Mesenchymal stem cell (in vitro differentiated cells and primary cell): Measurements from ENCODE around the gene FCHSD1.

Source experiments
- DNase-seq: peaks from one replicate; pipeline ENCODE4 v3.0.0-alpha.2; 2013
- H2AFZ ChIP-seq: one replicate; pipeline ENCODE4 v1.6.1; 2013; ENCODE audit warnings: low read depth, mild to moderate bottlenecking, control low read depth, inconsistent platforms, low read length, moderate library complexity
- H2AK5ac ChIP-seq: 2 replicates; pipeline ENCODE4 v1.6.1; 2013; ENCODE audit warnings: low read length, moderate library complexity, mild to moderate bottlenecking, inconsistent platforms; ENCODE audit not compliant: severe bottlenecking
- H2BK120ac ChIP-seq: one replicate; pipeline ENCODE4 v1.6.1; 2013; ENCODE audit warnings: low read depth, mild to moderate bottlenecking, inconsistent platforms, low read length, moderate library complexity
- H2BK12ac ChIP-seq, 2 experiments: one replicate each; pipeline ENCODE4 v1.6.1; 2013; ENCODE audit warnings: inconsistent platforms in 2 of 2, low read length in 2 of 2, mild to moderate bottlenecking in 2 of 2, moderate library complexity in 2 of 2, control low read depth in 1 of 2
- H2BK15ac ChIP-seq: one replicate; pipeline ENCODE4 v1.6.1; 2013; ENCODE audit warnings: mild to moderate bottlenecking, low read depth, inconsistent platforms; ENCODE audit not compliant: poor library complexity, severe bottlenecking
- H2BK5ac ChIP-seq: 2 replicates; pipeline ENCODE4 v1.6.1; 2013; ENCODE audit warnings: low read depth, mild to moderate bottlenecking, low read length, control low read depth, inconsistent platforms; ENCODE audit not compliant: poor library complexity, severe bottlenecking
- H3K14ac ChIP-seq, 2 experiments: one replicate each; pipeline ENCODE4 v1.6.1; 2013; ENCODE audit warnings: inconsistent platforms in 2 of 2, low read length in 2 of 2, control low read depth in 1 of 2, mild to moderate bottlenecking in 1 of 2, moderate library complexity in 1 of 2
- H3K18ac ChIP-seq, 2 experiments: one replicate each; pipeline ENCODE4 v1.6.1; 2013; ENCODE audit warnings: inconsistent platforms in 2 of 2, low read length in 2 of 2, control low read depth in 1 of 2, low read depth in 1 of 2, mild to moderate bottlenecking in 1 of 2
- H3K23ac ChIP-seq, 2 experiments: one replicate each; pipeline ENCODE4 v1.6.1; 2013; ENCODE audit warnings: inconsistent platforms in 2 of 2, low read length in 2 of 2, mild to moderate bottlenecking in 2 of 2, moderate library complexity in 2 of 2, control low read depth in 1 of 2
- H3K27ac ChIP-seq: 2 replicates; pipeline ENCODE4 v1.5.1; 2013; ENCODE audit warnings: mild to moderate bottlenecking, moderate library complexity, low read length, control low read depth, inconsistent platforms; ENCODE audit not compliant: poor library complexity, severe bottlenecking
- H3K27me3 ChIP-seq, 2 experiments: 2 replicates each; pipeline versions ENCODE4 v1.6.1 to v1.7.0; 2013; ENCODE audit warnings: low read length in 2 of 2, mild to moderate bottlenecking in 2 of 2, moderate library complexity in 2 of 2, control low read depth in 1 of 2, inconsistent platforms in 1 of 2; ENCODE audit not compliant: control insufficient read depth in 1 of 2, insufficient read depth in 1 of 2
- H3K36me3 ChIP-seq, 2 experiments: 2 replicates each; pipeline versions ENCODE4 v1.6.1 to v1.7.0; 2013; ENCODE audit warnings: low read length in 2 of 2, control low read depth in 1 of 2, inconsistent platforms in 1 of 2, low read depth in 1 of 2, mild to moderate bottlenecking in 1 of 2; ENCODE audit not compliant: insufficient read depth in 2 of 2, control insufficient read depth in 1 of 2
- H3K4ac ChIP-seq, 2 experiments: one replicate each; pipeline ENCODE4 v1.6.1; 2013; ENCODE audit warnings: inconsistent platforms in 2 of 2, low read length in 2 of 2, mild to moderate bottlenecking in 2 of 2, moderate library complexity in 2 of 2, control low read depth in 1 of 2, low read depth in 1 of 2
- H3K4me1 ChIP-seq: 2 replicates; pipeline ENCODE4 v1.6.1; 2013; ENCODE audit warnings: low read depth, low read length, control low read depth; ENCODE audit not compliant: control insufficient read depth, insufficient read depth
- H3K4me2 ChIP-seq: 2 replicates; pipeline ENCODE4 v1.6.1; 2013; ENCODE audit warnings: low read length, mild to moderate bottlenecking, inconsistent platforms; ENCODE audit not compliant: poor library complexity, severe bottlenecking
- H3K4me3 ChIP-seq, 2 experiments: 2 replicates each; pipeline versions ENCODE4 v1.5.1 to v1.7.0; 2013; ENCODE audit warnings: low read length in 2 of 2, mild to moderate bottlenecking in 2 of 2, control low read depth in 1 of 2, low read depth in 1 of 2; ENCODE audit not compliant: insufficient read depth in 1 of 2
- H3K79me1 ChIP-seq: replicated peaks from 2 replicates; pipeline ENCODE4 v1.6.1; 2013; ENCODE audit warnings: mild to moderate bottlenecking, control low read depth, low read length, inconsistent platforms; ENCODE audit not compliant: poor library complexity, severe bottlenecking
- H3K9ac ChIP-seq: 2 replicates; pipeline ENCODE4 v1.7.0; 2013; ENCODE audit warnings: mild to moderate bottlenecking, low read length, moderate library complexity
- H3K9me3 ChIP-seq: 2 replicates; pipeline ENCODE4 v1.7.0; 2013; ENCODE audit warnings: mild to moderate bottlenecking, low read length; ENCODE audit not compliant: control insufficient read depth
- H4K8ac ChIP-seq: one replicate; pipeline ENCODE4 v1.6.1; 2013; ENCODE audit warnings: inconsistent platforms, mild to moderate bottlenecking, low read length, moderate library complexity
- H4K91ac ChIP-seq: one replicate; pipeline ENCODE4 v1.6.1; 2013; ENCODE audit warnings: mild to moderate bottlenecking, low read length, inconsistent platforms
- WGBS: methylation state at CpG from one replicate; pipeline ENCODE4 v1.1.7; 2013; ENCODE audit warnings: mixed read lengths; 5-methylcytosine and 5-hydroxymethylcytosine counted together

The FCHSD1 gene

GRCh38 chr5:141647242-141647641, 4.0 kb downstream of the FCHSD1 start:
- H3K4me3 ChIP-seq, result no peak overlapping the region
- no peak overlapping the region for H2BK15ac ChIP-seq
- no peak overlapping the region for H3K23ac ChIP-seq
- H3K27me3 ChIP-seq, result no peaks in the 10 kb centered on the region
- peaks cover 29% of the 10 kb centered on the region for H3K79me1 ChIP-seq
- H3K4me1 ChIP-seq, result peaks cover 24% of the 10 kb centered on the region
- H3K18ac ChIP-seq, result no peak overlapping the region
- WGBS, result 83% methylated on average over 3 of the region's 5 CpGs
- H4K8ac ChIP-seq, result no peak overlapping the region
- no peak overlapping the region for H3K4ac ChIP-seq
- H3K27ac ChIP-seq, result no peak overlapping the region
- no peak overlapping the region for H2BK120ac ChIP-seq
- no peak overlapping the region for H3K9ac ChIP-seq
- H4K91ac ChIP-seq, result no peak overlapping the region
- H3K14ac ChIP-seq, result no peak overlapping the region
- no peak for DNase-seq
- no peaks in the 10 kb centered on the region for H3K9me3 ChIP-seq
- H2AFZ ChIP-seq, result no peak overlapping the region
- no peak overlapping the region for H2BK5ac ChIP-seq
- H3K4me2 ChIP-seq, result no peak overlapping the region
- H3K36me3 ChIP-seq, result peaks cover 53 to 66% of the 10 kb centered on the region in 2 experiments
- no peak overlapping the region for H2AK5ac ChIP-seq
- H2BK12ac ChIP-seq, result no peak overlapping the region

GRCh38 chr5:141646026-141646425, 5.2 kb downstream of the FCHSD1 start:
- Histone ChIP-seq H2BK120ac (no peak overlapping the region), H4K8ac (no peak overlapping the region), H3K18ac (no peak overlapping the region), H3K23ac (no peak overlapping the region), H3K4me1 (peaks cover 20% of the 10 kb centered on the region), H3K4me3 (no peak overlapping the region), H3K36me3 (peaks cover 59 to 78% of the 10 kb centered on the region in 2 experiments), H3K27ac (no peak overlapping the region), H2BK12ac (no peak overlapping the region), H4K91ac (no peak overlapping the region), H2BK15ac (no peak overlapping the region), H3K4ac (no peak overlapping the region), H3K4me2 (no peak overlapping the region), H2AFZ (no peak overlapping the region), H2BK5ac (no peak overlapping the region), H3K27me3 (no peaks in the 10 kb centered on the region), H3K9me3 (no peaks in the 10 kb centered on the region), H2AK5ac (no peak overlapping the region), H3K9ac (no peak overlapping the region), H3K79me1 (peaks cover 28% of the 10 kb centered on the region), H3K14ac (no peak overlapping the region)
- WGBS, result 96% methylated on average over 6 of the region's 6 CpGs
- DNase-seq, result no peak

DNA sequence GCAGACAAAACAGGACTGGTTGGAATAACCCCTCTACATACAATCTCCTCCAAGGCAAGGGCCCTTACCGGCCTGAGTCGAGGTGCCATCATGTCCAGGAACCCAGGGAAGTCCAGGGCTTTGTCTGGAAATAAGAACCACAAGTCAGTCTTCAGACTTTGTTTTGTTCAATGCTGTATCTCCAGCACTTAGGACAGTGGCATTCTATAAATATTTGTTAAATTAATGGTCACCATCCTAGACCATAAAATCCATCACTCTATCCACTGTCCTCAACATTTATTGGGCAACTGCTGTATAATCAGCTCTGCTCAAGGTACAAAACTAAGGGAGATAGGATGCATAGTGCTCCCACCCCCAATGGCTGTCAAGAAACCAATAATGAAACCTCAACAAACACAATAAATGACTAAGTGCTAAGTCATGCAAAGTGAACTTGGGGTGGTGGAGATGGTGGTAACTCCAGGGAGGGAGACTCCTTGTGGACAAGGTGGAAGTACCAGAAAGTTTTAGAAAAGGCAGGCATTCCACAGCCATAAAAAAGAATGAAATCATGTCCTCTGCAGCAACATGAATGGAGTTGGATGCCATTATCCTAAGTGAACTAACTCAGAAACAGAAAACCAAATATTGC, 9.5 kb downstream of the FCHSD1 start:
- H3K27ac ChIP-seq, result no peak overlapping the region
- H4K8ac ChIP-seq, result no peak overlapping the region
- peaks cover 0 to 4% of the 10 kb centered on the region in 2 experiments for H3K27me3 ChIP-seq
- no peak overlapping the region for H2BK12ac ChIP-seq
- no peak overlapping the region for H4K91ac ChIP-seq
- H3K14ac ChIP-seq, result no peak overlapping the region
- no peak overlapping the region for H2BK15ac ChIP-seq
- peaks cover 15% of the 10 kb centered on the region for H3K79me1 ChIP-seq
- peaks cover 54 to 56% of the 10 kb centered on the region in 2 experiments for H3K36me3 ChIP-seq
- H3K4me2 ChIP-seq, result no peak overlapping the region
- H2AFZ ChIP-seq, result no peak overlapping the region
- no peak overlapping the region for H3K23ac ChIP-seq
- peak; percentile 64 for DNase-seq
- no peak overlapping the region for H2BK5ac ChIP-seq
- no peak overlapping the region for H3K18ac ChIP-seq
- H2BK120ac ChIP-seq, result no peak overlapping the region
- H3K4ac ChIP-seq, result no peak overlapping the region
- H3K9me3 ChIP-seq, result no peaks in the 10 kb centered on the region
- no CpG with 5 or more reads among the region's 2 CpGs for WGBS
- peaks cover 25% of the 10 kb centered on the region for H3K4me1 ChIP-seq
- H2AK5ac ChIP-seq, result no peak overlapping the region
- H3K4me3 ChIP-seq, result no peak overlapping the region
- H3K9ac ChIP-seq, result no peak overlapping the region

DNA sequence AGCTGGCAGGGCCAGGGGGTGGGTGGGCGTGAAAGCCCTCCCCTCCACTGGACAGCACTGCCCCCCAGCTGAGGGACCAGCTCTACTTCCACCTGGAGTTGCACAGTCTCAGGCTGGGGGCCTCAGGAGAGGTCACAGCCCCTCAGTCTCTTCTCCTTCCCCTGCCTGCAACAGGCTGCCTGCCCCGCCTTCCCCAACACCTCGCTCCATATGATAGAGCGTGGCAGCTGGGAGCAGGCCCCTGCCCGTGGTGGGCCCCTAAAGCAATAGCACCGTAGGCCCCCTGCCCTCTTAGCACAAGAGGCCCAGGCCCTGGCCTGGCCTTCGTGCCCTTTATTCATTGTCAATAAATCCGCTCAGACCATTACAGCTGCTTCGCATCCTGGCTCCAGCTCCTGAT, 10.5 kb downstream of the FCHSD1 start:
- Histone ChIP-seq H3K14ac (no peak overlapping the region), H2BK120ac (no peak overlapping the region), H3K4me1 (peaks cover 30% of the 10 kb centered on the region), H3K4me2 (no peak overlapping the region), H3K27ac (no peak overlapping the region), H3K79me1 (peaks cover 17% of the 10 kb centered on the region), H3K4me3 (no peak overlapping the region), H3K27me3 (peaks cover 0 to 4% of the 10 kb centered on the region in 2 experiments), H2BK15ac (no peak overlapping the region), H2AFZ (no peak overlapping the region), H3K9ac (no peak overlapping the region), H2BK12ac (no peak overlapping the region), H3K36me3 (peaks cover 44 to 46% of the 10 kb centered on the region in 2 experiments), H4K8ac (no peak overlapping the region), H3K4ac (no peak overlapping the region), H2BK5ac (no peak overlapping the region), H3K9me3 (no peaks in the 10 kb centered on the region), H3K23ac (no peak overlapping the region), H4K91ac (no peak overlapping the region), H3K18ac (no peak overlapping the region), H2AK5ac (no peak overlapping the region)
- 96% methylated on average over 6 of the region's 9 CpGs for WGBS
- DNase-seq, result no peak
